CD4-positive, alpha-beta T cell treated with Interleukin-1 beta for 1 hour (primary cell): Measurements from ENCODE around the gene GLP1R.

Experiments
- DNase-seq, 2 donors: peaks; one replicate each; pipeline ENCODE4 v3.0.0-alpha.2; 2020 to 2022

The GLP1R gene

DNA sequence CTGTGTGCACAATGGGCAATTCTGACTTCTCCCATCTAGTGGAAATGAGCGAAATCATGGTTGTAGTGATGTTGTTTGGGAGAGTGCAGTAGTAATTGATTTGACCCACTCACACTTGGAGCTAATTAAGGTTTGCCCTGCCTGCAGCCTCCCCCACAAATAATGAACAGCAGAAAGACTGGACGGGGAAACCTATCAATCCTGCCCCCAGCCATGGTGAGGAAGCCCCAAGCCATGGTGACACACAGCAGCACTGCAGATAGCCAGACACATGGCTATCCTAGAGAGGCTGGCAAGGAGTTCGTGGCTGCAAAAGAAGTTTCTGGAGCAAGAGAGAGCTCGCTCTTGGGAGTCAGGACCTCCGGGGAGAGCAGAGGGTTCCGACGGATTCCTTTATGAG lies 38.6 kb downstream of the GLP1R start:
- no peak for DNase-seq

GRCh38 chr6:39088331-39088730 lies 39.8 kb downstream of the GLP1R start:
- no peak for DNase-seq

DNA sequence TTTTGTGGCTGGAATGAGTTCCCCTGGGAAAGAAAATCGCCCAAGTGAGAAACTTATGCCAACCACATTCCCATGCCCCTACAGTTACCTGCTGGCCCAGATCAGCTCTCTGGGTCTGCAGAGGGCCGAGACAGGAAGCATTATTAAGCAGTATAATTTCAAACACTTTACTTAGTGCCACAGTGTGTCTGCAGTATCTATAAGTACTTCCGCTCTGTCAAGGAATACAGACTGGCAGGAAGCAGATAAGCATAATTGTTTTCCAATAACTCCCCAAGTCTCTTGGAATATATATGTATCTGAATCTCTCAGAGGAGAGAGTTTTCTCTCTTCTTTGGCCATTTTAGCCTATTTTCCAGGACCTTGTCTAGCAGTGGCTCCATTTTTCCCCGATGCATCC lies 41.5 kb downstream of the GLP1R start:
- DNase-seq, result no peak

DNA sequence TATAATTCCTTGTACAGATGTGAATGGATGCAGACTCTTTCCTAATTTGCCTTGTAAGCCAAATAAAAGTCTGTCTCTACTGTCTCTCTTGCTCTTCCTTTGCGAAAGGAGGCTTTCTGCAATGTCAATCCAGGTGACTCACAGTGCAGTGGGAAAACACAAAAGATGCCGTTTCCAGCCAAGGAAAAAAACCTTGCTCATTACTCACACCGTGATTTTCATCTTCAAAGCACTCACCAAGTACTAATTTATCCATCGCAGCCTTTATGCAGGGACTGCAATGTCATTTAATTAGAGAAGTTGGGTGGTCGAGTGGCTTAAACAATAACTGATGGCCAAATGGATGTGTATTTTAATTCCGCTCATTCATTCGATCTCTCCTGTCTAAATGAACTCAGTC lies 42.6 kb downstream of the GLP1R start:
- DNase-seq, result no peak

- no peak for DNase-seq
These were observed 43.5 kb downstream of the GLP1R start for GRCh38 chr6:39092124-39092523.

DNA sequence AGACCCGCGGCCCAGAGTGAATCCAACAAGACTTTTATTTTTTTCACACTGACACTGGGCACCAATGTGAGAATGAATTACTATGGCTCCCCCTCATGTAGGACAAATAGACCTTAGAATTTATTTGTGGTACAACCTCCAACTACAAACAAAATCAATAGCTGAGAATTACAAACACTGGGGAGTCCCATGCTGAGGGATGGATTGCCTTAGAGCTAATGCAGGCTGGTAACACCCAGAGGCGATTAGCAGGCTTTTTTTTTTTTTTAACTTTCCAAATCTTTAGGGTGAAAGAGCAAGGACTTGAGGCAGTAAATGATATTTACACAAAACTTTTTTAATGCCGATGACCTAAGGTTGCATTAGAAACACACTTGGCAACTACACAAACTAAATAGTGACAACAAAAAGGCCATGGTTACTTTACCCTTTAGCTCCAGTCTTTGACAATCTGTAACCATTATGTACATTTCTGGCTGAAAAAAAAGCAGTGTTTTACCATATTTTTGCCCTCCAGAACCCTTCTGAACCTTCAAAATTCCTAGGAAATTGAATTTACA lies 44.6 kb downstream of the GLP1R start:
- no peak for DNase-seq

DNA sequence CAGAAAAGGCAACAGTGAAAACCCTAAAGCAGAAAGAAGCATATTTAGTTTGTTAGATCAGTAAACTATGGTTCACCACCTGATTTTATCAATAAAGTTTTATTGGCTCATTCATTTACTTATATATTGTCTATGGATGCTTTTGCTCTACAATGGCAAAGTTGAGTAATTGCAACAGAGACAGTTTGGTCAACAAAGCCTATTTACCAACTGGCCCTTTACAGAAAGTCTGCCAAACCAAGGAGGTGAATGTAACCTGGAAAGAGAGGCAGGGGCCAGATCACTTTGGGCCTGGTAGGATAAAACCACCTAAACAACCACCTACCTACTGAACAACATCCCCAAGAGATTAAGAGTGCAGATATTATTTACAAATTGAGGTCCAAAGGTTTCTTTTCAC lies 47.0 kb downstream of the GLP1R start:
- DNase-seq, result no peak

DNA sequence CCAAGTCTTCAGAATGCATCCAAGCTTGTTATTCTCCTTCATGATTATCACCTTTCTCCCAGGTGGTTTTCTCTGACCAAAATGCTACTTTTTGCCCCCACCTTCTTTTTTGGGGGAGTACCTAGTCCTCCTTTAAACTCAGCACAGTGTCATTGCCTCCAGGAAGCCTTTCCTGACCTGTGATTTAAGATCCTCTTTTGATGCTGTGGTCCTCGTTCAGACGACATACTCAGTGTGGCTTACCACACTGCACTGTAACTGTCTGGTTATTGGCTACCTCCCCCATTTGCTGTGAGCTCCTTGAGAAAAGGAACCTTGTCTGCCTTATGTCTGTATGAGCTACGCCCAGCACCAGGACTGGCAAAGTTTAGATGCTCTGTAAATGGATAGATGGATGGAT lies 51.8 kb downstream of the GLP1R start:
- DNase-seq, result no peak

- DNase-seq, result peak in 1 of 2 donors; percentile 11
These were observed 53.7 kb downstream of the GLP1R start for GRCh38 chr6:39102071-39102820.

DNA sequence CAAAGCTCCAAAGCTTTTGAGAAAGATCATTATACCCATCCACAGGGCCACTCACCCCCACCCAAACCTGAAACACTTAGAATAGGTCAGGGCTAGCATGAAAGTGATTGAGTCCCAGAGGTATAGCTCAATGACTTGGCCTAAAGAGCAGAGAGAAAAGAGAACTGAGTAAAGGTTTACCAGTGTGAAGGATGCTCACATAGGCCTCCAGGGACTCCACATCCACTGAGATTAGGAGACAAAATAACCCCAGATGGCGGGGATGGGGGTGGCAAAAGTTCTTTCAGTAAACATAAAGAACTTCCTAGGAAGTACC lies 54.2 kb downstream of the GLP1R start:
- DNase-seq, result no peak

- DNase-seq, result no peak
These were observed 55.9 kb downstream of the GLP1R start for GRCh38 chr6:39104528-39104927.

- no peak for DNase-seq
These were observed 58.5 kb downstream of the GLP1R start for GRCh38 chr6:39107034-39107433.

GRCh38 chr6:39107641-39108040 lies 59.1 kb downstream of the GLP1R start:
- DNase-seq, result no peak

DNA sequence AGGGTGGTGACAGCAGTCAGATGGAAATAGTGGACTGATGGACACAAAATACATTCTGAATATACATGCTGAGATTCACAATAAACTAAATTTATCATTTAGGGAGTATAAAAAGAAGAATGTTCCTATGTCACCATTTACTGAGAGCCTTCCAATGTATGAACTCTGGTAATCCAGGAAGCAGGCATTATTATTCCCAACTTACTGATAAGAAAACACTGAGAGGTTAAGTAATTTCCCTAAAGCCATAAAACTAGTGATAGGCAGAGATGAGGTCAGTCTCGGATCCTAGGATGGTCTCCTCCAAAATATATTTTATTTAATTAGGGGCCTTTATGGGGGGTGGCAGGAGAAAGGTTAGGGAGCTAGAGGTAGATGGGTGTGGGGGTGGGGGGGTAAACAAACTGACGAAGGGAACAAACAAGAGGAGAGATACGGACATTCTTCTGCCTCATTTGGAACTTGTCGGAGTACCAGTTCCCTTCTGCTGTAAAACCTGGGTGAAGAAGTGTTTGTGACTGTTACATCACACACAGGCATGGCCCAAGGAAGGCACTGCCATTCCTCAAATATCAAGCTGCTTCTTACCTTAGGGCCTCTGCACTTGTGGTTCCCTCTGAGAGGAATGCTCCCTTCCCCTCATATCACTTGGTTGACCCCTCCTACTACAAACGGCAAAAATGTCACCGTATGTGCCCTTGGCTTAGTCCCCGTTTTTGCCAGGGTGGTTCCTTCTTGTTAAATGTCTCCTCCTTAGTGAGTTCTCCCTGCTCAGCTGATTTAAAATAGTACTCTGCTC lies 59.7 kb downstream of the GLP1R start:
- DNase-seq, result no peak

GRCh38 chr6:39111280-39111679 lies 62.7 kb downstream of the GLP1R start:
- DNase-seq, result no peak

DNA sequence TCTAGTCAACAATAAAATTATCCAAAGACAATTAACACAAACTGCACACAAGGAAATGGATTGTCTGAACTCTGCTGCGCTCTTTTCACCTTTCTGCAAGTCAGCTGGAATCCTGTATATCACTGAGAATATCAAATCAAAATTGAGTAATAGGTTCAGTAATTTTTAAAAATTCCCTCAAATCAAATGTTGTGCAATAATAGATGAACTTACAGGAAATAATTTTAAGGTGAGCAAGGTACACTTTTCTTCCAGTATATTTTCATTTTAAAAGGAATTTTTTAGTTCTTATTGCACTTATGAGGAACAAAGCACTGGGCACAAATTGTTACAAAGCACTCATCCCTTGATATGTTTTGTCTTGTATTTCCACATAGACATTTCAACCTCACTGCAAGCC lies 65.2 kb downstream of the GLP1R start:
- DNase-seq, result no peak

- no peak for DNase-seq
These were observed 65.8 kb downstream of the GLP1R start for GRCh38 chr6:39114388-39114703.

GRCh38 chr6:39114704-39115599 lies 66.4 kb downstream of the GLP1R start, which contains the start of gene SAYSD1:
Gene SAYSD1 (minus strand): TSS chr6:39115186. CDS start chr6:39115089, 97 bp downstream.
- peak; percentile 92 to 95 for DNase-seq

GRCh38 chr6:39118921-39119320 lies 70.3 kb downstream of the GLP1R start:
- DNase-seq, result no peak

GRCh38 chr6:39124114-39124513 lies 75.5 kb downstream of the GLP1R start:
- DNase-seq, result no peak

GRCh38 chr6:39128106-39128505 lies 79.5 kb downstream of the GLP1R start:
- no peak for DNase-seq

- DNase-seq, result no peak
These were observed 80.3 kb downstream of the GLP1R start for GRCh38 chr6:39128832-39129231.

- no peak for DNase-seq
These were observed 82.1 kb downstream of the GLP1R start for GRCh38 chr6:39130691-39131090.
